Panc1 (cell line): Measurements from ENCODE around the gene C11orf58. TPM values are rescaled to one million over a fixed set of nuclear protein-coding genes. Genes with fewer than 3 reads are reported as not detected.

Experiments
- ATAC-seq: fragments of 200-7000 bp; cut with Tn5 transposase; 2 replicates; pipeline ENCODE4 v1.9.1; 2020; ENCODE audit warnings: mild to moderate bottlenecking, moderate library complexity
- BruUV-seq: library from RNA; stranded (reverse); fragments of 400-500 nt; replicated peaks from 2 replicates; lab custom pipeline; 2021; lab: Mats Ljungman, UMichigan
- CTCF ChIA-PET: fragments of 300-600 bp; sonication (Branson Sonifier 250); formaldehyde crosslinking; loops from one replicate; lab custom pipeline; 2022; ENCODE audit warnings: antibody characterized with exemption; lab: Charles Lee
- POLR2A ChIA-PET: fragments of 300-600 bp; sonication (Branson Sonifier 250); formaldehyde crosslinking; loops from one replicate; lab custom pipeline; 2022; ENCODE audit warnings: antibody characterized with exemption; lab: Charles Lee
- DNase-seq: peaks from one replicate; pipeline ENCODE4 v3.0.0-alpha.2; 2010; ENCODE audit warnings: low read depth, low spot score
- H3K27ac ChIP-seq: 2 replicates; pipeline ENCODE4 v1.5.1; 2011; ENCODE audit warnings: mild to moderate bottlenecking, low read length, inconsistent platforms
- H3K27me3 ChIP-seq: fragments of 200-500 bp; sonication (Bioruptor generic); 2 replicates; pipeline ENCODE4 v1.6.0; 2014; ENCODE audit warnings: low read length, inconsistent platforms; ENCODE audit not compliant: control insufficient read depth, insufficient read depth
- H3K36me3 ChIP-seq: fragments of 200-500 bp; sonication (Bioruptor generic); 2 replicates; pipeline ENCODE4 v1.5.1; 2014; ENCODE audit warnings: inconsistent platforms, mild to moderate bottlenecking, low read length, moderate library complexity; ENCODE audit not compliant: control insufficient read depth, insufficient read depth
- H3K4me1 ChIP-seq: 2 replicates; pipeline ENCODE4 v1.5.1; 2011; ENCODE audit warnings: inconsistent platforms, mild to moderate bottlenecking, low read length, moderate library complexity; ENCODE audit not compliant: control insufficient read depth, insufficient read depth
- H3K4me3 ChIP-seq, 2 experiments: 2 replicates each; pipeline ENCODE4 v1.5.1; 2011 to 2012; ENCODE audit warnings: low read depth in 2 of 2, low read length in 2 of 2, mild to moderate bottlenecking in 2 of 2, inconsistent platforms in 1 of 2, moderate library complexity in 1 of 2
- H3K9me3 ChIP-seq: fragments of 200-500 bp; sonication (Bioruptor generic); 2 replicates; pipeline ENCODE4 v1.5.1; 2014; ENCODE audit warnings: low read depth, mild to moderate bottlenecking, inconsistent platforms, low read length, moderate library complexity; ENCODE audit not compliant: control insufficient read depth, insufficient read depth
- CTCF ChIP-seq: fragments of 450-650 bp; IDR thresholded peaks from 2 replicates; pipeline ENCODE4 v1.5.1; 2017; ENCODE audit warnings: mild to moderate bottlenecking
- POLR2AphosphoS5 ChIP-seq: IDR thresholded peaks from 2 replicates; pipeline ENCODE4 v1.6.1; 2012; ENCODE audit warnings: mild to moderate bottlenecking, low read depth, low read length, moderate library complexity
- REST ChIP-seq, 2 experiments: IDR thresholded peaks; 2 replicates each; pipeline ENCODE4 v1.6.1; 2011 to 2012; ENCODE audit warnings: low read depth in 2 of 2, control low read depth in 1 of 2, low read length in 1 of 2, mild to moderate bottlenecking in 1 of 2, moderate library complexity in 1 of 2; ENCODE audit not compliant: insufficient read depth in 1 of 2
- SIN3A ChIP-seq: IDR thresholded peaks from 2 replicates; pipeline ENCODE4 v1.6.1; 2012; ENCODE audit warnings: low read depth, mild to moderate bottlenecking, low read length, moderate library complexity, borderline replicate concordance; ENCODE audit not compliant: insufficient read depth
- TCF7L2 ChIP-seq: IDR thresholded peaks from 2 replicates; pipeline ENCODE4 v1.6.1; 2011; ENCODE audit warnings: mild to moderate bottlenecking, low read depth, low read length, inconsistent platforms
- in situ Hi-C: cut with HindIII; loops from 2 replicates; pipeline ENCODE4 v1.10.0; 2016; ENCODE audit warnings: low sequenced_read_pairs, low pct_unique_long_range_greater_than_20kb
- intact Hi-C: fragments of 100-400 bp; cut with micrococcal nuclease; formaldehyde crosslinking; loops from one replicate; pipeline ENCODE4 v1.10.0; 2022; ENCODE audit not compliant: unreplicated experiment
- total RNA-seq: library from RNA; stranded (reverse); gene quantifications from one replicate; pipeline ENCODE4 v1.2.1, GENCODE V29; 2021; ENCODE audit not compliant: unreplicated experiment

Gene C11orf58
- total RNA-seq, 1 experiment from 2014 or later = 97.6 TPM

- no peaks in the 10 kb centered on the region; the same call in 1 of the 2 replicates for H3K27me3 ChIP-seq
- no peaks in the 10 kb centered on the region for H3K9me3 ChIP-seq
- no peaks in the 10 kb centered on the region for H3K4me1 ChIP-seq
- no peak for ATAC-seq
- intact Hi-C loops (no loop called here), in situ Hi-C loops (no loop called here)
- CTCF ChIA-PET = no interaction called here
- BruUV-seq = no TSS peak
- no peak overlapping the region for H3K27ac ChIP-seq
- no peaks in the 10 kb centered on the region for H3K36me3 ChIP-seq
- TF ChIP-seq SIN3A (no peak), POLR2AphosphoS5 (no peak), REST (IDR thresholded peaks at IDR 0.05; ENCODE audit: insufficient read depth in 1 of 2, low read depth in 2 of 2, low read length in 1 of 2) (no peak), TCF7L2 (no peak), CTCF (no peak)
- POLR2A ChIA-PET = no interaction called here
- H3K4me3 ChIP-seq = no peak overlapping the region
- no peak for DNase-seq
These were observed 39.1 kb downstream of the C11orf58 start for GRCh38 chr11:16777613-16777975.

- H3K36me3 ChIP-seq = no peaks in the 10 kb centered on the region
- H3K4me1 ChIP-seq = no peaks in the 10 kb centered on the region
- BruUV-seq = no TSS peak
- intact Hi-C loops = no loop called here
- DNase-seq (no peak), ATAC-seq (no peak)
- H3K27ac ChIP-seq = no peak overlapping the region
- no peaks in the 10 kb centered on the region for H3K9me3 ChIP-seq
- TF ChIP-seq TCF7L2 (no peak), CTCF (no peak), POLR2AphosphoS5 (no peak), REST (IDR thresholded peaks at IDR 0.05; ENCODE audit: insufficient read depth in 1 of 2, low read depth in 2 of 2, low read length in 1 of 2) (no peak), SIN3A (no peak)
- in situ Hi-C loops = no loop called here
- POLR2A ChIA-PET = no interaction called here
- H3K4me3 ChIP-seq = no peak overlapping the region
- CTCF ChIA-PET = no interaction called here
- no peaks in the 10 kb centered on the region; the same call in 1 of the 2 replicates for H3K27me3 ChIP-seq
These were observed 39.8 kb downstream of the C11orf58 start for GRCh38 chr11:16778286-16778685.
